Neural progenitor cell (in vitro differentiated cells): ENCODE results near the gene MKNK1. TPM values are rescaled to one million over a fixed set of nuclear protein-coding genes. Genes with fewer than 3 reads are reported as not detected.

Source experiments
- DNase-seq: peaks from one replicate; pipeline ENCODE4 v3.0.0-alpha.2; 2016; ENCODE audit warnings: low spot score
- H2AFZ ChIP-seq: fragments of 200-600 bp; sonication (generic); replicated peaks from 2 replicates; pipeline ENCODE4 v1.6.1; 2016; ENCODE audit warnings: antibody characterized with exemption
- H3F3A ChIP-seq: fragments of 200-600 bp; sonication (generic); 2 replicates; pipeline ENCODE4 v1.6.1; 2016; ENCODE audit warnings: antibody characterized with exemption, low read depth
- H3K27ac ChIP-seq: fragments of 200-600 bp; sonication (generic); 2 replicates; pipeline ENCODE4 v1.5.1; 2016; ENCODE audit warnings: mild to moderate bottlenecking
- H3K27me3 ChIP-seq: fragments of 200-600 bp; sonication (generic); 2 replicates; pipeline ENCODE4 v1.6.1; 2016; ENCODE audit warnings: mild to moderate bottlenecking, moderate library complexity
- H3K36me3 ChIP-seq: fragments of 200-600 bp; sonication (generic); 2 replicates; pipeline ENCODE4 v1.5.1; 2016
- H3K4me1 ChIP-seq: fragments of 200-600 bp; sonication (generic); 2 replicates; pipeline ENCODE4 v1.6.1; 2016; ENCODE audit warnings: mixed run types
- H3K4me2 ChIP-seq: fragments of 200-600 bp; sonication (generic); 2 replicates; pipeline ENCODE4 v1.6.1; 2016
- H3K4me3 ChIP-seq: fragments of 200-600 bp; sonication (generic); 2 replicates; pipeline ENCODE4 v1.5.1; 2016
- H3K79me2 ChIP-seq: fragments of 200-600 bp; sonication (generic); 2 replicates; pipeline ENCODE4 v1.6.1; 2016; ENCODE audit warnings: low read depth
- H3K9ac ChIP-seq: fragments of 200-600 bp; sonication (generic); 2 replicates; pipeline ENCODE4 v1.6.1; 2016
- H3K9me3 ChIP-seq: fragments of 200-600 bp; sonication (generic); 2 replicates; pipeline ENCODE4 v1.5.1; 2016; ENCODE audit warnings: low read depth
- H4K20me1 ChIP-seq: fragments of 200-600 bp; sonication (generic); 2 replicates; pipeline ENCODE4 v1.6.1; 2016; ENCODE audit warnings: low read depth
- H3K27ac Mint-ChIP-seq: 3 replicates; pipeline ENCODE4 v1.8.0; 2021; ENCODE audit warnings: mixed read lengths
- H3K27me3 Mint-ChIP-seq: 2 replicates; pipeline ENCODE4 v1.8.0; 2022; ENCODE audit warnings: low read depth, mild to moderate bottlenecking, inconsistent platforms, moderate library complexity, mixed read lengths; ENCODE audit not compliant: insufficient read depth
- H3K36me3 Mint-ChIP-seq: 3 replicates; pipeline ENCODE4 v1.8.0; 2021; ENCODE audit warnings: mixed read lengths
- H3K4me1 Mint-ChIP-seq: 3 replicates; pipeline ENCODE4 v1.8.0; 2021; ENCODE audit warnings: mixed read lengths
- H3K4me3 Mint-ChIP-seq: 3 replicates; pipeline ENCODE4 v1.8.0; 2021; ENCODE audit warnings: mild to moderate bottlenecking, moderate library complexity, mixed read lengths
- H3K9me3 Mint-ChIP-seq: 3 replicates; pipeline ENCODE4 v1.8.0; 2020; ENCODE audit warnings: mixed read lengths
- EZH2 ChIP-seq: fragments of 200-600 bp; sonication (generic); IDR thresholded peaks from 2 replicates; pipeline ENCODE4 v1.6.1; 2017; ENCODE audit warnings: antibody characterized with exemption, mild to moderate bottlenecking, moderate library complexity
- EZH2phosphoT487 ChIP-seq: fragments of 200-600 bp; sonication (generic); IDR thresholded peaks from 2 replicates; pipeline ENCODE4 v1.6.1; 2017; ENCODE audit warnings: antibody characterized with exemption
- total RNA-seq: library from RNA; depleted of rRNA; stranded (reverse); fragments of >200 nt; gene quantifications from 2 replicates; pipeline ENCODE4 v1.2.3, GENCODE V29; 2015; ENCODE audit warnings: low replicate concordance
- TF ChIP-seq, protein P1 (sequence below): fragments of 200-600 bp; sonication (generic); IDR thresholded peaks from 2 replicates; pipeline ENCODE4 v1.5.1; 2017; ENCODE audit warnings: antibody characterized with exemption, mild to moderate bottlenecking

Gene MKNK1
- total RNA-seq, 1 donor from 2014 or later: 10.5 TPM

DNA sequence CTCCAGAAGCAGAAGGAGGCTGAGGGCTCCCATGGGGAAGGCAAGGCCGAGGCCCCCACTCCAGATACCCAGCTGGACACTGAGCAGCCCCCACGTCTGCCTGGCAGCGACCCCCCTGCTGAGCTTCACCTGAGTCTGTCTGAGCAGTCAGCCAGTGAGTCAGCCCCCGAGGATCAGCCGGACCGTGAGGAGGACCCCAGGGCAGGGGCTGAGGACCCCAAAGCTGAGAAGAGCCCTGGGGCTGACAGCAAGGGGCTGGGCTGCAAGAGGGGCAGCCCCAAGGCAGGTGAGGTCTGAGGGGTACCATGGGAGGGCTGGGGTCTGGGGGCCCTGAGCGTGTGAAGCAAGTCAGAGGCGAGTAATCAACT lies 93.1 kb downstream of the MKNK1 start:
- Histone ChIP-seq H3K79me2 (no peaks in the 10 kb centered on the region), H3K4me3 (no peak overlapping the region), H3K9me3 (no peaks in the 10 kb centered on the region), H3F3A (peaks cover 2% of the 10 kb centered on the region), H3K4me1 (peaks cover under 1% of the 10 kb centered on the region), H3K36me3 (no peaks in the 10 kb centered on the region), H3K27ac (no peak overlapping the region), H2AFZ (no peak overlapping the region), H3K27me3 (peaks cover 54% of the 10 kb centered on the region), H4K20me1 (peaks cover 18% of the 10 kb centered on the region), H3K9ac (no peak overlapping the region), H3K4me2 (no peak overlapping the region)
- Mint-ChIP-seq H3K9me3 (no peaks in the 10 kb centered on the region), H3K27me3 (peaks cover 17% of the 10 kb centered on the region), H3K36me3 (no peaks in the 10 kb centered on the region), H3K27ac (no peak overlapping the region), H3K4me1 (peaks cover 22% of the 10 kb centered on the region), H3K4me3 (no peak overlapping the region)
- DNase-seq: no peak
- TF ChIP-seq EZH2phosphoT487: no peak
- no peak for TF ChIP-seq EZH2
- TF ChIP-seq, protein P1, sequence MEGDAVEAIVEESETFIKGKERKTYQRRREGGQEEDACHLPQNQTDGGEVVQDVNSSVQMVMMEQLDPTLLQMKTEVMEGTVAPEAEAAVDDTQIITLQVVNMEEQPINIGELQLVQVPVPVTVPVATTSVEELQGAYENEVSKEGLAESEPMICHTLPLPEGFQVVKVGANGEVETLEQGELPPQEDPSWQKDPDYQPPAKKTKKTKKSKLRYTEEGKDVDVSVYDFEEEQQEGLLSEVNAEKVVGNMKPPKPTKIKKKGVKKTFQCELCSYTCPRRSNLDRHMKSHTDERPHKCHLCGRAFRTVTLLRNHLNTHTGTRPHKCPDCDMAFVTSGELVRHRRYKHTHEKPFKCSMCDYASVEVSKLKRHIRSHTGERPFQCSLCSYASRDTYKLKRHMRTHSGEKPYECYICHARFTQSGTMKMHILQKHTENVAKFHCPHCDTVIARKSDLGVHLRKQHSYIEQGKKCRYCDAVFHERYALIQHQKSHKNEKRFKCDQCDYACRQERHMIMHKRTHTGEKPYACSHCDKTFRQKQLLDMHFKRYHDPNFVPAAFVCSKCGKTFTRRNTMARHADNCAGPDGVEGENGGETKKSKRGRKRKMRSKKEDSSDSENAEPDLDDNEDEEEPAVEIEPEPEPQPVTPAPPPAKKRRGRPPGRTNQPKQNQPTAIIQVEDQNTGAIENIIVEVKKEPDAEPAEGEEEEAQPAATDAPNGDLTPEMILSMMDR: no peak

- TF ChIP-seq, protein P1: no peak
- TF ChIP-seq EZH2phosphoT487 (no peak), EZH2 (no peak)
These were observed 93.6 kb downstream of the MKNK1 start for GRCh38 chr1:46510341-46510997.

GRCh38 chr1:46508757-46509156 lies 95.3 kb downstream of the MKNK1 start:
- Histone ChIP-seq H3K36me3 (no peaks in the 10 kb centered on the region), H3K4me2 (no peak overlapping the region), H3K27me3 (peaks cover 32% of the 10 kb centered on the region), H4K20me1 (peaks cover 5% of the 10 kb centered on the region), H3K4me1 (no peaks in the 10 kb centered on the region), H3K27ac (no peak overlapping the region), H3K79me2 (no peaks in the 10 kb centered on the region), H3K4me3 (no peak overlapping the region), H2AFZ (no peak overlapping the region), H3F3A (no peaks in the 10 kb centered on the region), H3K9ac (no peak overlapping the region), H3K9me3 (no peaks in the 10 kb centered on the region)
- Mint-ChIP-seq H3K4me3 (no peak overlapping the region), H3K9me3 (no peaks in the 10 kb centered on the region), H3K36me3 (no peaks in the 10 kb centered on the region), H3K27me3 (peaks cover 15% of the 10 kb centered on the region), H3K27ac (no peak overlapping the region), H3K4me1 (peaks cover 22% of the 10 kb centered on the region)
- DNase-seq: no peak
- TF ChIP-seq EZH2 (no peak), EZH2phosphoT487 (no peak)
- TF ChIP-seq, protein P1: no peak

More at GRCh38 chr1:46510341-46510997, 93.6 kb downstream of the MKNK1 start:
- DNase-seq: no peak
- Histone ChIP-seq H3K4me1 (no peaks in the 10 kb centered on the region), H3K36me3 (no peaks in the 10 kb centered on the region), H3K4me2 (no peak overlapping the region), H3K9ac (no peak overlapping the region), H3K27ac (no peak overlapping the region), H3K79me2 (no peaks in the 10 kb centered on the region), H3K9me3 (no peaks in the 10 kb centered on the region), H2AFZ (no peak overlapping the region), H3F3A (no peaks in the 10 kb centered on the region), H3K27me3 (peaks cover 48% of the 10 kb centered on the region), H3K4me3 (no peak overlapping the region), H4K20me1 (peaks cover 13% of the 10 kb centered on the region)
- peaks cover 15% of the 10 kb centered on the region for H3K27me3 Mint-ChIP-seq
- peaks cover 22% of the 10 kb centered on the region for H3K4me1 Mint-ChIP-seq
- no peak overlapping the region for H3K4me3 Mint-ChIP-seq
- no peak overlapping the region for H3K27ac Mint-ChIP-seq
- no peaks in the 10 kb centered on the region for H3K9me3 Mint-ChIP-seq
- no peaks in the 10 kb centered on the region for H3K36me3 Mint-ChIP-seq

Other genes starting within 250 kb of the MKNK1 start
- 13.9 and 40.4 TPM in 2 replicates for gene FAAH, start 210.0 kb downstream of the MKNK1 start, total RNA-seq
- gene DMBX1, start 114.4 kb downstream of the MKNK1 start, total RNA-seq: 0.06 and 0.56 TPM in 2 replicates
- not detected in 2 replicates for gene KNCN, start 52.6 kb downstream of the MKNK1 start, total RNA-seq
- gene MOB3C, start 12.5 kb upstream of the MKNK1 start, total RNA-seq: 1.1 and 2.3 TPM in 2 replicates
- 65.1 and 79.3 TPM in 2 replicates for gene ATPAF1, start 64.1 kb upstream of the MKNK1 start, total RNA-seq
- not detected in 2 replicates for gene TEX38, start 67.6 kb upstream of the MKNK1 start, total RNA-seq
- gene EFCAB14, start 114.8 kb upstream of the MKNK1 start, total RNA-seq: 28.5 and 44.7 TPM in 2 replicates
- gene CYP4B1, start 194.8 kb upstream of the MKNK1 start, total RNA-seq: not detected in 2 replicates